ENCODE results near the gene GSTM4.

GSTM4 gene

DNA sequence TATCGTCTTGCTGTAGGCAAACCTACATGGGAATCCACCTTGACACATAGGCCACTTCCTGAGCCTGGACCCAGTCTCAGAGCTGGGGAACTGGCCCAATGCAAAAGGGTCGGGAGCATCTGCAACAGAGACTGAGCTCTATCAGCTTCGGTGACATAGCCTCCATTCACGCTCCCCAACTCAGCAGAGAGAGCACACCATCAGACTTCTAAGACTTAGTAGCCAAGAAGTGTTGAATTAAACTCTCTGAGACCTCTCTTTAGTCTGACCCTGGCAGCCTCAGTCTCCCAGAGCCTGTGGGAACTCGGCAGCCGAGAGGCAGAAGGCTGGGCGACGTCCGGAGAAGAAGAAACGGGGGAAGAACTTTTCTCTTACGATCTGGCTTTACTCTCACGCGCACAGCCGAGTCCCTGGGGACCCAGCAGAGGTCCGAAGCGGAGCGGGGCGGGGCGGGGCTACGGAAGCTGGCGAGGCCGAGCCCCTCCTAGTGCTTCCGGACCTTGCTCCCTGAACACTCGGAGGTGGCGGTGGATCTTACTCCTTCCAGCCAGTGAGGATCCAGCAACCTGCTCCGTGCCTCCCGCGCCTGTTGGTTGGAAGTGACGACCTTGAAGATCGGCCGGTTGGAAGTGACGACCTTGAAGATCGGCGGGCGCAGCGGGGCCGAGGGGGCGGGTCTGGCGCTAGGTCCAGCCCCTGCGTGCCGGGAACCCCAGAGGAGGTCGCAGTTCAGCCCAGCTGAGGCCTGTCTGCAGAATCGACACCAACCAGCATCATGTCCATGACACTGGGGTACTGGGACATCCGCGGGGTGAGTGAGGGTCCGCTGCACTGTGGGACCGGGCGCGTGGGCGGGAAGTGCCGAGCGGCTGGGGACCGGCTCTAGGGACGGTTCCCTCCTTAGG is at the start of gene GSTM4:
Gene GSTM4, plus strand, starts transcription at position 485 of the 905 bp plus-strand sequence. Its CDS starts 291 bp downstream, at position 776.
- peak; percentile 4 for DNase-seq

DNA sequence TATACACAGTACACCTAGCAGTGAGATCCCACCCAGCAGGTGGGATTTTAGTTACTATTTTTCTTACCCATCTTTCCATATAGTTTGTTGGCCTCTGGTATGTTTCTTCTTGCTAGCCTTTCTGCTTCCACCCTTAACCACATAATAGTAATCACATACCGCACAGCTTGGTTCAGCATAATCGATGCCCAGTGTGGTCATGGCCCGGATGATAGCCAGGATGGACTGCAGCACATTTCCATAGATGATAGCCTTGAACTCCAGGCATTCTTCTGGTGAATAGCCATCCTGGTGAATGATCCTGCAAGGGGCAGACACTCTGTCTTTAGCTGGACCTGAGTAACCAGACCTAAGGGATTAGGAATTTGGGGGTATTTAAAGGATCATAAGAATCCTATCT is 46.0 kb upstream of the GSTM4 start:
- no peak for DNase-seq

DNA sequence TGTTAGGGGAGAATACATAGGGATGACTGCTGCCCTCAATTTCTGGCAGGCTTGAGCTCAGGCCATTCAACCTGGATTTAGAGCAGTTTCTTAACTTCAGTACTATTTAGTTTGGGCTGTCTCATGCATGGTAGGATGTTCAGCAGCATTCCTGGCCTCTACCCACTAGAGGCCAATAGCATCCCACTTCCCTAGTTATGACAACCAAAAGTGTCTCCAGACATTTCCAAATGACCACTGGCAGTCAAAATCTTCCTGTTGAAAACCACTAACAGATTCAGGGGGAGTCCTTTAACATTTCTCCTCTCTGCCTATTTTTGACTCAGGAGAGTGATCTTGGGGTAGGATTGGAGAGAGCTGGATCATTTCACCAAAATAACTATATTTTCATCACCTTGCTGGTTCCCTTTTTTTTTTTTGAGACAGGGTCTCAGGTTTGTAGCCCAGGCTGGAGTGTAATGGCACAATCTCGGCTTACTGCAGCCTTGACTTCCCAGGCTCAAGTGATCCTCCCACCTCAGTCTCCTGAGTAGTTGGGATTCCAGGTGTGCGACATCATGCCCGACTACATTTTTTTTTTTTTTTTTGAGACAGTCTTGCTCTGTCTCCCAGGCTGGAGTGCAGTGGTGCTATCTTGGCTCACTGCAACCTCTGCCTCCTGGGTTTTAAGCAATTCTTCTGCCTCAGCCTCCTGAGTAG is 45.1 kb upstream of the GSTM4 start:
- DNase-seq: no peak

DNA sequence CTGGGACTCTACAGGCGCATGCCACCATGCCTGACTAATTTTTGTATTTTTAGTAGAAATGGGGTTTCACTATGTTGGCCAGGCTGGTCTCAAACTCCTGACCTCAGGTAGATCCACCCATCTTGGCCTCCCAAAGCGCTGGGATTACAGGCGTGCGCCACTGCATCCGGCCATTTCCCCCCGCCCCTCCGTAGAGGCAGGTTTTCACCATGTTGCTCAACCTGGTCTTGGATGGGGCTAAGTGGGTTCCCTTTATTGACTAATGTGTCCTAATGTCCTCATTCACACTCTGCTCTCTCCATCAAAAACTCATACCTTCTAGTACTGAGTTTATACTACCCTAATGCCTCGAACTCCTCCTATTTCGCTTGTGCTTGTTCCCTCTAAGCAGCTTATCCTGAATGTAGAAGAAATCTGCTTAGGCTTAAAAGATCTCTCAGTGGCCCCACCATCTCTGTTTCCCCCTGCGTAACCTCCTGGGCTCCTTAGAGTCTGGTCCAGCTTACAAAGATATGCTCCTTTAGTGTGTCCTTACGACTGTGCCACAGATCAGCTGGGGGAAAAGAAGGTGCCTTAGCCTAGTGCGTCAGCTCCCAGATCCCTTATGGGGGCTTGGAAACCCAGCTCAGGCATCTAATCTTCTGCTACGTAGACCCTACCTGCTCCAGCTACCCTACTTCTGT is 44.5 kb upstream of the GSTM4 start:
- no peak for DNase-seq

DNA sequence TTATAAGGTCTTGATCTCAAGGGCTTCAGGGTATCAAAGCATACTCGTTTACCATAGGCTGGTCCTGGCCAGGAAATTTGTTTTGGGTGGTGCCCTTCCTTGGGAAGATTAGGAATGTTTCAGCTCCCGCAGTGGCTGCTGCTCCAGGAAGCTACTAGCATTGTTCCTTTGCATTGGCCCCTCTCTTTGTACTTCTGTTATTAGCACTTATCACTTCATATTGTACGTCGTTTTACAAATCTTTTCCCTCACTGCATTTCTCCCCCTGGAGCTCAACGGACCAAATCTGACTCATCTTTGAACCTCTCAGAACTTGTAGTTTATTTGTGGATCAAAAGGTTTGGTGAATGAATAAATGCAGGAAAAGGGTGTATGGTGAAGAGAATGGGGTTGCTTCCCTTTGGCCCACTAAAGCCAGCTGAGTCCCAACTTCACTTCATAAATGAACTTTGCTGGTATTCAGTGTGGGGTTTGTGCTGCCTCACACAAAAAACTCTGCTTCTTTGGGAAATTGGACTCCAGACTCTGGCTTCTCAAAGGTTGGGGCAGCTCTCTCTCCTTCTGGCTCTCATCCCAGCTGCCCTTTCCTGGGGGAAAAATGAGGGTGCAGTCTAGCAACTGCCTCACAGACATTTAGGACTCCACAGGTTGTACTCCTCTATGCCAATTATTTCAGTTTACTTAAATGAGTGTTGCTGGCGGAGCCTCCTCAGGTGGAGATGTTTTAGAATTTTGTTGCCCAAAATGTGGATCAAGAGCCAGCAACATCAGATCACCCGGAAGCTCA is 42.3 kb upstream of the GSTM4 start:
- DNase-seq: no peak

DNA sequence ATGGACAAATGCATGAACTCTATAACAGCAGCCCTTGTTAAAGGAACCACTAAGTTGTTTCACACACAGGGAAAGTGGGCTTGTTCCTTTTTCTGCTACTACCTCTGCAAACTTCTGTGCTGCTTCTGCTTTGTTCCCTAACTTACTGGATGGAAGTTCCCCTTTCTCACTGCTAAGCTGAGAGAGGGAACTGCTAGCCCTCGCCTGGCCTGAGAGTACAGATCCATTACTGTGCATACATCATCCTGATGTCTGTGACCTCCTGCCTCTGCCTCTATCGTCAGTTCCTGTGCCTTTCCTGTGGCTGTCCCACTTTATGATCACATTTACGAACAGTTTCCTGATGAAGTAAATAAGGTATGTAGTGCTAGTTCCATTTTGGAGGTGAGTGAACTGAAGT is 40.0 kb upstream of the GSTM4 start:
- DNase-seq: no peak

DNA sequence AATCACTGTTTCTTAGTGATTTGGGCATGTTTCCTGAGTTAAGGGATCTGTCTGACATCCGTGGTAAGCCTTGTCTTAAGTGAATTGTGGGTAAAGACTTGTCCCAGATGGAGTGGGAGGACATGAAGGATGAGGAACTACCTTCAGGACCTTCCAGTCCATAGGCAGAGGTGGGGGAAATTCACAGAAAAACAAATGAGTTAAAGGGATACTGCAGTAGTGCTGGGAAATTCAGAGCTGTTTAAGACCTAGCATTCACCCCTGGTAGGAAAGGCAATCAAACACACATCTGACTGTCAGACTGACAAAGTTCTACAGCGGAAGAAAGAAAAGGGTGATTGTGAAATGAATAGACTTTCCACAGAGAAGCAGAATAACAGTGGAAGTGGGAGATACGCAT is 39.5 kb upstream of the GSTM4 start:
- DNase-seq: no peak

DNA sequence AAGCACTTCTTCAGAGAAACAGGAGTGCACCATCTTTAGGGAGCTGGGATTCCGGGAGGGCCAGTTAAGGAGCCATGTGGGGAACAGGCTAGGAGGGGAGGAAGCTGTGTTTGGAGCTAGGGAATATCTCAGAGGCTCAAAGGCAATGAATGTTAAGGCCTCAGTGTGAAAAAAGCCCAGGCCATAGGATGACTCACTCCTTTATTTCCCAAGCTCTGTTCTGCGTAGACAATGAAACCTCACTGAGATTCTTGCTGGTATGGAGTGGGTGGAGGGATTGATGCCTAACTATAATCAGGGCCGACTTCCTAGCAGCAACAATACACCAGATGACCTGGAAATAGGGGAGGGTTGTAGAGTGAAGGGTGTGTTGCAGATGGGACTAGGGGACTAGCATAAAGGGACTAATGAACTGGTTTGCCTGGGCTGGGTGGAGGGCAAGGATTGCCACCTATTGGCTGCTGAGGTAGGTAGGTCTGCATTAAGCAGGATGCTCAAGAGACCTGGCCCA is 38.6 kb upstream of the GSTM4 start:
- no peak for DNase-seq

DNA sequence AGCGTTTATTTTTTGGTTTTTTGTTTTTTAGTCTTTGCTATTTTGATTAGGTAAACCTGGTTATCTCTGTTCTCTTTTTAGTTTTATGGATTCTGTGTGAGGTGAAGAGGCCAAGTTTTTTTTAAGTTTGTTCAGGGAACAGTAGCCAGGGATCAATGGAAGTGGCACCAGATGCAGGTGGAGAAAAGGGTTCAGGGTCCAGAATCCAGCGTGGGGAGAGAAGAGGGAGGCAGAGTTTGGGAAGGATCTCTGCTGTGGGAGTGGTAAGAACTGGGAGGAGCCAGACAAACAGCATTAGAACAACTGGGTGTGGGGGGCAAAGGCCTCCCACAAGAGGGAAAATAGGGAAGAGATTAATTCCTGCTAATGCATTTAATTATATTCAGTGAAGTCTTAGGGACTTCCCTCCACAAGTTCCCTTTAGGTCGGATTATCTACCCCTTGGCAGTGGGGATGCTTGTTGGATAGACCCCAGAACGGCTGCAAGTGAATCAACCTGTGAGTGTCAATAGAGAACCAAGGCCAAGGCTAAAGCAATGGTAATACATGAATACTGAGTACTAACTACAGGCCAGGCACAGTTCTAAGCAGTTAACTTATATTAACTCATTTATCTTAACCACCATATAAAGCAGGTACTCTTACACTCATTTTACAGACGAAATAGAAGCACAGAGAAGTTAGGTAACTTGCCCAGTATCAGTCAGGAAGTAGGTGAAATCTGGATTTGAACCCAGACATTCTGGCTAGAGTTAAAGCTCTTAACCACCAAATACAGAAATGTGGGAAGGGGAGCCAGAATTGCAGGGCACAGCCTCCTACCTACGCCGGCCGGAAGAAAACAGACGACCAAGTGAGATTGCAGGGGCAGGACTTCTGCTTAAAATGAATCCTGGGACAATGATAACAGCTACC is 37.0 kb upstream of the GSTM4 start:
- DNase-seq: no peak

DNA sequence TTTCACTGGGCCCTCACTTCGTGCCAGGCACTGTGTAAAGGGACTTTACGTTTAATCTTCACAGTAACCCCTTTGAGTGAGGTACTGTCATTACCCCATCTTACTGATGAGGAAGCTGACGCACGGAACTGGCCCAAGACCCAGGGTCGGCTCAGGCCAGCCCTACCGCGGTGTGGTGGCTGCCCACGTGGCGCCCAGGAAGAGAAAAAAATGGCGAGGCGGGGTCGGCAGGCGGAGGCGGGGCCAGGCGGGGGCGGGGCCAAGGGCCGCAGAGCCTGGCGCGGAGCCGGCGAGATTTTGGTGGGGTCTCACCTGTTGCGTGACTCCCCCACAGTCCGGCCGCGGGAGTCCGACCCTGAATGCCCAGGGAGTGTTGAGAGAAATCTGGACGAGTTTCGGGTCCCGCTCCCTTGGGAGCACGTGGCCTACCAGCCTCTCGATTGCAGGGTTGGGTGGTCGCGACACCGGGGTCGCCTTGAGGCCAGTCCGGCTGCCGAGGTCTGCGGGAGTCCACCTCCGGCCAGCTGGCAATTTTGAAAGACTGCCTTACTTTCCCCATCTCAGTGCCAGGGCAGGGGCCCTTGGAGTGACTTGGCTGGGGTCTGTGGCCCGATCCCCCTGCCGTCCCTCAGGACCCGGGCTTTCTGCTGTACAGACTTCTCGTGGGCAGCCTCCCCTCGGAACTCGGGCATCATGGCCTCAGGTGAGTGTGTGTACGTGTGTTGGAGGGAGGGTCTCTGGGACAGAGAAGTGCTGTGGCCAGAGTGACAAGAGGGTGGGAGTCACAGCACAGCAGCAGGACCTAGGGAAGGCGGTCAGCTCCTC is 36.1 kb upstream of the GSTM4 start, which contains the start of the genes AMPD2 and GNAT2:
Gene AMPD2, plus strand, starts transcription at position 262 of the 825 bp plus-strand sequence. CDS start 1,339 bp downstream, outside the sequence.
Gene GNAT2, minus strand, starts transcription at position 41 of the 825 bp plus-strand sequence. CDS start 6,746 bp downstream, outside the sequence.
- DNase-seq: no peak

DNA sequence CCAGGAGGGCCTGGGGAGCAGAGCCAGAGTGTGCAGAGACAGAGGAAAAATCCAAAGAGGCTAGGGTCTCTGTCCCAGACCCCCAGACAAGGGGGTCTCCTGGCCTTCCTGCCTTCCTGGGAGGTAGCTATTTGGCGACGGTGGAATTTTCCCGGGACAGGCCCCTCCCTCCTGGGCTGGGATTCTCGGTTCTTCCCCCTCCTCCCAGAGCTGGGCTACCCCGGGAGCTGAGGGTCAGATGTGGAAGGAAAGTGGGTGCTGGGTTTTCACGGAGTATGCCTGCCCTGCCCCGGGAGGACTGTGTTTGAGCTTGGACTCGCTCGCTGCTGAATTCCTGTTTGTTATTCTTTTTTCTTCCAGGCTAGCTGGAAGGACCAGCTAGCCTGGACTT is 35.5 kb upstream of the GSTM4 start:
- DNase-seq: no peak

DNA sequence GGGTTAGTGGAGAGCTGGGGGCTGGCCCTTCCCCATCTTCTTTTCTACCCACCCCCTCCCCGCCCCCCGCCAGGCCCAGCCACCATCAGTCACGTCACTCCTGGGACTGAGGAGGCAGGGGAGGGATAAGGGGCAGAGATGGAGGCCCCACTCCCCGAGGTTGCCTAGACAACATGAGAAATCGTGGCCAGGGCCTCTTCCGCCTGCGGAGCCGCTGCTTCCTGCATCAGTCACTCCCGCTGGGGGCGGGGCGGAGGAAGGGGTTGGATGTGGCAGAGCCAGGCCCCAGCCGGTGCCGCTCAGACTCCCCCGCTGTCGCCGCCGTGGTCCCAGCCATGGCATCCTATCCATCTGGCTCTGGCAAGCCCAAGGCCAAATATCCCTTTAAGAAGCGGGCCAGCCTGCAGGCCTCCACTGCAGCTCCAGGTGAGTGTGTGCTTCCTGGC is 35.0 kb upstream of the GSTM4 start:
- DNase-seq: peak; percentile 9

DNA sequence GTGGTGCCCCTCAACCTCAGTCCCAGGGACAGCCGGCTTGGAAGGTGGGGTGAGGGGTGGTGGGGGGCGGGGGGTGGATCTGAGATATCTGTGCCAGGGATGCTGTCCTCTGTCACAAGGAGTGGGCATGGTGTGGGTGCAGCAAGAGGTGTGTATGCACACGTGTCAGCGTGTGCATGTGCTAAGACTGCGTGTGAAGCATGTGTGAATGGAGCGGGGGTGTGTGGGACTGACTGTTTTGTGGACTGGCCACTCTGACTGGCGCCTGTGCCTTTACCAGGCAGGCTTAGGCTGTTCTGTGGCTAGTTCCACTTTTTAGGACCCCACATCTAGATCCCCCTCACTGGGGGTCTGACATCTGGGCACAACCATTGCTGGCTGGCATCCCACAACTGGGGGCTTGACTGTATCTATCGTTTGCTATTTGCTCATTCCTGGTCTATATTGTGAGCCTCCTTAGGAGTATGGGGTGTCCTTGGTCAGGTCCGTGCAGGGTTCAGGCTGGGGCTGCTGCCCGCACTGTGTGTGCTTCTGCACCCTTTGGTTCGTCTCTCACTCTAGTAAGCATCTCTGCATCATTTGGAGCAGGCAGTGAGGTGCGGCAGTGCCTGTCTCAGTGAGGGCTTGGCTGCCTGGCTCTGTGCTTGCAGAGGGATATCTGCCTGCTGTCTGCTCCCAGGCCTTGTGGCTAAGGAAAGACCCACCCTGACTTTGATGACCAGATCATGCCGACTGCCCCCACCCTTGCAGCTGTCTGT is 34.3 kb upstream of the GSTM4 start:
- DNase-seq: no peak

DNA sequence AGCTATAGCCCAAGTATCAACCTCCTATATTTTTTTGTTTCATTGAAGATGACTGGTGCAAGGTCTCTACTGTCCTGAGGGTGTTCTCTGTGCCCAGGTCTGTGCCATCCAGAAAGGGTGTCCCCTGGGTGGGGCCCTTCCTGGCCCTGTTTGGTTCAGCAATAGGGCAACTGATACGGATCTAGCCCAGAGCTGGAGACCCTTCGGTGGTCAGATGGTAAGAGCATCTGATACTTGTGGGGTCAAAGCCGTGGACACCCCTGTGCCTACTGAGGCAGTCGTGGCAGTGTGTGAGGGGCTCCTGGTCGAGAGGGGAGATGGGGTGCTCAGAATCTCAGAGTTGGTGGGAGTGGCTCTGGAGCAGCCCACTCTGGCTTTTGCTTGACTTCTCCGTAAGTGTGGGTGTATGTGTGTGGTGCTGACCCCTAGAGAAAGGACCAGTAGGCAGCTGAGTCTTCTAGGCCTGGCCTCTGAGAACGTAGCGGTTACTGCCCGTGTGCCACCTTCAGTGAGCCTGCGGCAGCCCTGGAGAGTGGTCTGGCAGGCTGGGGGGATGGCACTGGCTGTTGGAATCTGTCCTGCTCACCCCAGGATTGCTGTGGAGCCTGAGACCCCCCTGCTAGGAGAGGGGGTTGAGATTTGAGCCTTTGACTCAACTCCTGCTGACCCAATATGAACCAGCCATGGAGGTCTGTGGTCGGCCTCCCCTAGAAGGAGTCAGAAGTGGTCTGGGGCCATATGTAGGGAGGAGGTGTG is 33.6 kb upstream of the GSTM4 start:
- no peak for DNase-seq

DNA sequence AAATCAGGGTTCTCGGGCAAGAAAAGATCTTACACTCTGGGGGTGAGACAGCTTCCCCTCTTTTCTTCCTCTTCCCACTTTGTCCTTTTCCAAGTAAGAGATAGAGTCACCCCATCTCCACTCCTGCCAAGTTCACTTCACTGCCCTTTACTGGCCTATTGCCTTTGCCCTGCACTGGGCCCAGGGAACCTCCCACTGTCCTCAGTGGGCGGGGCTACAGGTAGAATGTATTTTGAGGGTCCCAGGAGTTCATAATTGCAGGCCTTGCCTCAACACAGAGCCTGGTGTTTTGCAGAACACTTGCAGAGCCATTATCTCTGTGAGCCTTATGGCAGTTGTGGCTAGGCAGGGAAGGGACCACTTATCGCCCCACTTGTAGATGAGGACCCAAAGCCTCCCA is 33.0 kb upstream of the GSTM4 start:
- no peak for DNase-seq

DNA sequence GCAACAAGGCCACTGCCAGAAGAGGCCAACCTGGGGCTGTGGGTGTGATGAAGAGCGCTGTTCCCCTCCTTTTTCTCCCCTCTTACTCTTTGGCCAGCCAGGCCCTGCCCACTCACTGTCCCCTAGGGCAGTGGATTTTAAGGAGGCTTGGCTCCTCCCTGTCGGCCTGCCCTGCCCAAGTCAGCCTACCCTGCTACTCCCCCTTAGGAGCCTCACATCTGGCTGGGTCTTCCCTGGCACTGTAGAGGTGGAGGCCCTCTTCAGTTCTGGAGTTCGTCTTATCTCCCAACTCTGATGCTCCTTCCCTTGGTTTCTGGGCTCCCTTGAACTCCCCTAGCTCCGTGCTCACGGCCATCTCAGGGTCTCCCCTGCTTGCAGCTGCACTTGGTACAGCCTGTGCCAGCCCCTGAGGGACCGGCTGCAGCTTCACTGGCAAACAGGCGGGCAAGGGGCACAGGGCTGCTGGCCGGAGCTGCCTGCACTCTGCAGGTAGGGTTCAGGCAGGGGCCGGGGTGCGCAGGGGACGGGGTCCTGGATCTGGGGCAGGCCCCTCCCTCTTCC is 32.2 kb upstream of the GSTM4 start:
- no peak for DNase-seq

DNA sequence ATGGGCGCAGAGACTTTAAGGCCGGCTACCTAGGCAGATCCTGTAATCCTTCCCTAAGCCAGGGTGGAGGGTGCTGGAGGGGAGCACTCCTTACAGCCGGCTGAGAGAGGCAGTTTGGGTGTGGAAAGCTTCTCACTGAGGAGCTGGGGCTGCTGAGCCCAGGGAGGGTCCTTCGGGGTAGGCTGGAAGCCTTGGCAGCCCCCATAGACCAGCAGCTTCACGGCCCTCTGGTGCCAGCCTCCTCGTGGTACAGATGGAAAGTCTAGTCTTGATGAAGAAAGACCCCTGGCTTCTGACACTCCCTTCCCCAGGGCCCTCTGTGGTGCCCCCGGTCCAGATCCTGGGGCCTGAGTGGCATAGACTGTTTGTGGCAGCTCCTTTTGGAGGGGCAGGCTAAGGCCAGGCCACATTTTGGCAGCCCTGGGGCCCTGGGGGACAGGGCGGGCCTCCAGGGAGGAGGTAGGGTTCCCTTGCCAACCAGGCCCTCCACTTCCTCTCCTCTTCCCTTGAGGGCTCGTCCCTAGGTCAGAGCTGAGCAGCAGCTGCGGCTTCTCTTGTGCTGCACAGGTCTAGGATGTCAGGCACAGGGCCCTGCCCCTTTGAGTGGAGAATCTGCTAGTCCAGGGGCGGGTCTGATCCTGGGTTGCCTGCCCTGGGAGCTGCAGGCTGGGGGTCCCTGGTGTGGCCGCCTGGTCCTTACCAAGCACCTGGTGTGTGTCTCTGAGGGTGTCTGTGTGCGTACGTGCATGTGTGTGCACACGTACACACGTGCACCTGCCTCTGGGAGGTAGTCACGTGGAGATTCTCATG is 31.5 kb upstream of the GSTM4 start:
- no peak for DNase-seq

All from NCI-H2029 treated with DMSO at 0.1 percent for 48 hours (cell line).